Measurements from ENCODE around the gene GNB1. TPM values are rescaled to one million over a fixed set of nuclear protein-coding genes. Genes with fewer than 3 reads are reported as not detected.

The GNB1 gene
- total RNA-seq, 1 experiment from 2014 or later: 89.2 TPM

- DNase-seq (ENCODE audit: extremely low read depth, low read depth): no peak
Observed at GRCh38 chr1:1786836-1787605, 103.9 kb downstream of the GNB1 start.

- no peak for DNase-seq (ENCODE audit: extremely low read depth, low read depth)
Observed at GRCh38 chr1:1785666-1786065, 105.2 kb downstream of the GNB1 start.

GRCh38 chr1:1784933-1785332 is 106.0 kb downstream of the GNB1 start:
- no peak for DNase-seq (ENCODE audit: extremely low read depth, low read depth)

GRCh38 chr1:1783320-1783719 is 107.6 kb downstream of the GNB1 start:
- DNase-seq (ENCODE audit: extremely low read depth, low read depth): no peak

GRCh38 chr1:1782399-1783221 is 108.3 kb downstream of the GNB1 start:
- DNase-seq (ENCODE audit: extremely low read depth, low read depth): peak; percentile 60

GRCh38 chr1:1781526-1781903 is 109.4 kb downstream of the GNB1 start:
- DNase-seq (ENCODE audit: extremely low read depth, low read depth): no peak

GRCh38 chr1:1780598-1781525 is 110.0 kb downstream of the GNB1 start:
- DNase-seq (ENCODE audit: extremely low read depth, low read depth): no peak

GRCh38 chr1:1779691-1780597 is 110.9 kb downstream of the GNB1 start:
- DNase-seq (ENCODE audit: extremely low read depth, low read depth): peak; percentile 34

- DNase-seq (ENCODE audit: extremely low read depth, low read depth): no peak
Observed at GRCh38 chr1:1779320-1779675, 111.6 kb downstream of the GNB1 start.

- DNase-seq (ENCODE audit: extremely low read depth, low read depth): no peak
Observed at GRCh38 chr1:1778663-1779319, 112.1 kb downstream of the GNB1 start.

- DNase-seq (ENCODE audit: extremely low read depth, low read depth): peak; percentile 47
Observed at GRCh38 chr1:1777950-1778662, 112.8 kb downstream of the GNB1 start, which contains the start of gene NADK. Gene NADK (minus strand): TSS chr1:1778470. CDS start chr1:1765406, 13,064 bp downstream.

- DNase-seq (ENCODE audit: extremely low read depth, low read depth): no peak
Observed at GRCh38 chr1:1777583-1777899, 113.3 kb downstream of the GNB1 start.

- no peak for DNase-seq (ENCODE audit: extremely low read depth, low read depth)
Observed at GRCh38 chr1:1776672-1777582, 114.0 kb downstream of the GNB1 start.

- no peak for DNase-seq (ENCODE audit: extremely low read depth, low read depth)
Observed at GRCh38 chr1:1775327-1776226, 115.3 kb downstream of the GNB1 start.

- DNase-seq (ENCODE audit: extremely low read depth, low read depth): no peak
Observed at GRCh38 chr1:1773874-1774273, 117.0 kb downstream of the GNB1 start.

GRCh38 chr1:1771096-1771495 is 119.8 kb downstream of the GNB1 start:
- DNase-seq (ENCODE audit: extremely low read depth, low read depth): no peak

GRCh38 chr1:1770102-1770501 is 120.8 kb downstream of the GNB1 start:
- no peak for DNase-seq (ENCODE audit: extremely low read depth, low read depth)
